Esophagus squamous epithelium (tissue), 4 donors: ENCODE measurements around the gene SACM1L.

Experiments used
- POLR2A ChIP-seq, 4 donors: fragments of 450-650 bp; IDR thresholded peaks; one replicate each; pipeline ENCODE4 v1.6.1; 2017; ENCODE audit warnings: antibody characterized with exemption in 4 of 4, mild to moderate bottlenecking in 4 of 4, moderate library complexity in 3 of 4
- TF ChIP-seq, protein P1 (sequence below), 6 experiments: fragments of 450-650 bp in 4 of 6; fragments of 200-600 bp in 2 of 6; sonication (generic) in 2 of 6; IDR thresholded peaks; one replicate each; pipeline ENCODE4 v1.5.1; 2016 to 2019; ENCODE audit warnings: antibody characterized with exemption in 6 of 6, mild to moderate bottlenecking in 4 of 6, moderate library complexity in 4 of 6

DNA sequence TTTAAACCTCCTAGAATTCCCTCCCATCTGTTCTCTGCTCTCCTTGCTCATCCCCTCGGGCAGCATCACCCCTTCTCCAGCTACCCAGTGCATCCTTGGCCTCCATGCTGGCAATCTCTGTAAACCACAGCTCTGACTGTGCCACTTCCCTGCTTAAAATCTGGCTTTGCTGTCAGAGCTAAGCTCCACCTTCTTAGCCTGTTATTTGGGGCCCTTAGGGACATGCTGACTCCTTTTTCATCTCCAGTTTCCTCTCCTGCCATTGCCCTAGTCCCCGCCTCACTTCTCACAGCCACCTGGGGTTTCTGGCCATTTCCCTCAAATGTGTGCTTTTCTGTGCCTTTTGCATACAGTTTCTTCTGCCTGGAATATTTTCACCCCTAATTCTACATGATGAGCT, 101.4 kb downstream of the SACM1L start:
- TF ChIP-seq, protein P1, sequence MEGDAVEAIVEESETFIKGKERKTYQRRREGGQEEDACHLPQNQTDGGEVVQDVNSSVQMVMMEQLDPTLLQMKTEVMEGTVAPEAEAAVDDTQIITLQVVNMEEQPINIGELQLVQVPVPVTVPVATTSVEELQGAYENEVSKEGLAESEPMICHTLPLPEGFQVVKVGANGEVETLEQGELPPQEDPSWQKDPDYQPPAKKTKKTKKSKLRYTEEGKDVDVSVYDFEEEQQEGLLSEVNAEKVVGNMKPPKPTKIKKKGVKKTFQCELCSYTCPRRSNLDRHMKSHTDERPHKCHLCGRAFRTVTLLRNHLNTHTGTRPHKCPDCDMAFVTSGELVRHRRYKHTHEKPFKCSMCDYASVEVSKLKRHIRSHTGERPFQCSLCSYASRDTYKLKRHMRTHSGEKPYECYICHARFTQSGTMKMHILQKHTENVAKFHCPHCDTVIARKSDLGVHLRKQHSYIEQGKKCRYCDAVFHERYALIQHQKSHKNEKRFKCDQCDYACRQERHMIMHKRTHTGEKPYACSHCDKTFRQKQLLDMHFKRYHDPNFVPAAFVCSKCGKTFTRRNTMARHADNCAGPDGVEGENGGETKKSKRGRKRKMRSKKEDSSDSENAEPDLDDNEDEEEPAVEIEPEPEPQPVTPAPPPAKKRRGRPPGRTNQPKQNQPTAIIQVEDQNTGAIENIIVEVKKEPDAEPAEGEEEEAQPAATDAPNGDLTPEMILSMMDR (IDR thresholded peaks at IDR 0.05): no peak
- no peak for TF ChIP-seq POLR2A (IDR thresholded peaks at IDR 0.05)
